ENCODE data around the gene OR11H6.
"Not testable (repeated sequence)": the region's sequence is repeated elsewhere in the genome, so short reads cannot be mapped to it uniquely, and the experiment has no call there.

The OR11H6 gene, protein sequence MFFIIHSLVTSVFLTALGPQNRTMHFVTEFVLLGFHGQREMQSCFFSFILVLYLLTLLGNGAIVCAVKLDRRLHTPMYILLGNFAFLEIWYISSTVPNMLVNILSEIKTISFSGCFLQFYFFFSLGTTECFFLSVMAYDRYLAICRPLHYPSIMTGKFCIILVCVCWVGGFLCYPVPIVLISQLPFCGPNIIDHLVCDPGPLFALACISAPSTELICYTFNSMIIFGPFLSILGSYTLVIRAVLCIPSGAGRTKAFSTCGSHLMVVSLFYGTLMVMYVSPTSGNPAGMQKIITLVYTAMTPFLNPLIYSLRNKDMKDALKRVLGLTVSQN

DNA sequence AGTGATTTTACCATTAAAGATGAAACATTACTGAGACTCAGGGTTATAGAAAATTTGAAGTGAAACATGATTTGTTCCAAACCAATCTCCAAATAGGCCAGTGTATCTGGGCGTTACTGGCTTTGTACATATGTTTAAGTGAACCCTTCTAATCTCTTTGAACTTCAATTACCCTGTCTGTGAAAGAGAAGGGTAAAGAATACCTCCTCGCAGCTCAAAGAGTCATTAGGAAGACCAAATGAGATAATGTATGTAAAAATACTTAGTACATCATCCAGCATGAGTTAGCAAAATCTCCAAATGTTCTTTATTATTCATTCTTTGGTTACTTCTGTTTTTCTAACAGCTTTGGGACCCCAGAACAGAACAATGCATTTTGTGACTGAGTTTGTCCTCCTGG is at the start of gene OR11H6:
OR11H6 (plus strand) TSS at position 301 of the 400 bp plus-strand sequence; CDS start at position 301, 0 bp downstream.
- no peak for ATAC-seq
- H3K4me1 Mint-ChIP-seq: no peaks in the 10 kb centered on the region
- no peaks in the 10 kb centered on the region for H3K9me3 Mint-ChIP-seq
- H3K36me3 Mint-ChIP-seq: no peaks in the 10 kb centered on the region
- no peak within 1 kb of the TSS for H3K27ac Mint-ChIP-seq
- H3K27me3 Mint-ChIP-seq: peaks cover 11% of the 10 kb centered on the region
- H3K4me3 Mint-ChIP-seq: no peak within 1 kb of the TSS

DNA sequence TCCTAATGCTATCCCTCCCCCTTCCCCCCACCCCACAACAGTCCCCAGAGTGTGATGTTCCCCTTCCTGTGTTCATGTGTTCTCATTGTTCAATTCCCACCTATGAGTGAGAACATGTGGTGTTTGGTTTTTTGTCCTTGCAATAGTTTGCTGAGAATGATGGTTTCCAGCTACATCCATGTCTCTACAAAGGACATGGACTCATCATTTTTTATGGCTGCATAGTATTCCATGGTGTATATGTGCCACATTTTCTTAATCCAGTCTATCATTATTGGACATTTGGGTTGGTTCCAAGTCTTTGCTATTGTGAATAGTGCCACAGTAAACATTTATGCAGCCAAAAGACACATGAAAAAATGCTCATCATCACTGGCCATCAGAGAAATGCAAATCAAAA is 49.3 kb upstream of the OR11H6 start:
- not testable (repeated sequence) for H3K4me3 Mint-ChIP-seq, ATAC-seq, H3K27ac Mint-ChIP-seq, H3K27me3 Mint-ChIP-seq, H3K4me1 Mint-ChIP-seq, H3K9me3 Mint-ChIP-seq, H3K36me3 Mint-ChIP-seq

DNA sequence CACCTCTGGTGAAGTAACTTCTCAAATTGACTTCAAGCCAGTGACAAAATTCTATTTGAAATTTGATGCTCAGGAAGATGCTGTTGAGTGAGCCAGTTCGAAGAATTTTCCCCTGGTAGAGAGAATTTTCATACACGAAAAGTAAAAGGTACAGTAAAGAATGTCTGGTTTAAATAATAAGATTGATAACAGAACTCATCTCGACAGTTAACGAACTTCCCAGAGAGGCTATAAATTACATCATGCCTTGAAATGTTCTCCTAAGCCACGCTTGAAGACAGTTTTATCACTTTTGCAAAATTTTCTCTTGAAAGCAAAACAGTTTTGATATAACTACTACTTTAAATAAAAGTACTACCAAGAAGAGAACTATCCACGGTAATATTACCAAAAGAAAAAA is 47.2 kb upstream of the OR11H6 start:
- Mint-ChIP-seq H3K4me1 (peaks cover 6% of the 10 kb centered on the region), H3K36me3 (no peaks in the 10 kb centered on the region), H3K27ac (no peak overlapping the region), H3K4me3 (no peak overlapping the region), H3K9me3 (no peaks in the 10 kb centered on the region), H3K27me3 (no peaks in the 10 kb centered on the region)
- ATAC-seq: no peak

DNA sequence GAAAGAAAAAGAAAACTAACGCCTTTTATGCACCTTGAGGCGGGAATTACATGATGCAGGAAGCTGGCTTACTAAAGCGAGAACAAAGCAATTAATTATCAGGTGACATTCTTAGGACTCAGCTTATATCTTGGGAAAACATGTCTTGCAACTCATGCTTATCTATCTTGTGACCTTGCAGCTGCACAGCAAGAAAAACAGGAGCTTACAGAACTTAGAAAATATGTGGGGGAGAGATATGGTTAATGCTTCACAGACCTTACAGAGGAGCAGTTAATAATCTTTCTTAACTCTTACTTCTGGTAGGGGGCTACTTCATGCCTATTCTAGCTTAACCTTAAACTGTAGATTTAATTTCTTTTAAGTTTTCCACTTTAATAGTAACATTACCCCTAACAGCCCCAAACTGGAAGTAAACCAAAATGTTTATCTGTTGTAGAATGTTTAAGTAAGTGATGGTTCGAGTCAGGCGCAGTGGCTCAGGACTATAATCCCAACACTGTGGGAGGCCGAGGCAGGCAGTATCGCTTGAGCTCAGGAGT is 46.0 kb upstream of the OR11H6 start:
- no peak overlapping the region for H3K27ac Mint-ChIP-seq
- H3K27me3 Mint-ChIP-seq: peaks cover 7% of the 10 kb centered on the region
- ATAC-seq: no peak
- no peaks in the 10 kb centered on the region for H3K9me3 Mint-ChIP-seq
- peaks cover 6% of the 10 kb centered on the region for H3K4me1 Mint-ChIP-seq
- H3K4me3 Mint-ChIP-seq: no peak overlapping the region
- H3K36me3 Mint-ChIP-seq: no peaks in the 10 kb centered on the region

DNA sequence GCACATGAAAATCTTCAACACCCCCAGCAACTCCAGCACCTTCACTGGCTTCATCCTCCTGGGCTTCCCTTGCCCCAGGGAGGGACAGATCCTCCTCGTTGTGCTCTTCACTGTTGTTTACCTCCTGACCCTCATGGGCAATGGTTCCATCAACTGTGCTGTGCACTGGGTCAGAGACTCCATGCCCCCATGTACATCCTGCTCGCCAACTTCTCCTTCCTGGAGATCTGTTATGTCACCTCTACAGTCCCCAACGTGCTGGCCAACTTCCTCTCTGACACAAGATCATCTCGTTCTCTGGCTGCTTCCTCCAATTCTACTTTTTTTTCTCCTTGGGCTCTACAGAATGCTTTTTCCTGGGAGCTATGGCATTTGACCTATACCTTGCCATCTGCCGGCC is 44.3 kb upstream of the OR11H6 start:
- peaks cover 6% of the 10 kb centered on the region for H3K4me1 Mint-ChIP-seq
- no peak overlapping the region for H3K27ac Mint-ChIP-seq
- ATAC-seq: no peak
- H3K27me3 Mint-ChIP-seq: peaks cover 7% of the 10 kb centered on the region
- H3K36me3 Mint-ChIP-seq: no peaks in the 10 kb centered on the region
- no peaks in the 10 kb centered on the region for H3K9me3 Mint-ChIP-seq
- H3K4me3 Mint-ChIP-seq: no peak overlapping the region

DNA sequence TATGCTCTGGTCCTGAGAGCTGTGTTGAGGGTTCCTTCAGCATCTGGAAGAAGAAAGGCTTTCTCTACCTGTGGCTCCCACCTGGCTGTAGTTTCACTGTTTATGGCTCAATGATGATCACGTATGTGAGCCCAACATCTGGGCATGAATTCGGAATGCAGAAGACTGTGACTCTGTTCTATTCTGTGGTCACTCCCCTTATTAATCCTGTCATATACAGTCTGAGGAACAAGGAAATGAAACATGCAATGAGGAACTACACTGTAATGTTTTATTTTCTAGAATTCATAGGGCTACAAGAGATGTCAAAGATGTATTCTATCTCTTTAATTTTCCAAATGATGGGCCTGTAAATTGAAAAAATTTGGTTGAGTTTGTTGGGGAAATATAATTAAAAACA is 43.6 kb upstream of the OR11H6 start:
- Mint-ChIP-seq H3K27ac (no peak overlapping the region), H3K4me1 (peaks cover 6% of the 10 kb centered on the region)

DNA sequence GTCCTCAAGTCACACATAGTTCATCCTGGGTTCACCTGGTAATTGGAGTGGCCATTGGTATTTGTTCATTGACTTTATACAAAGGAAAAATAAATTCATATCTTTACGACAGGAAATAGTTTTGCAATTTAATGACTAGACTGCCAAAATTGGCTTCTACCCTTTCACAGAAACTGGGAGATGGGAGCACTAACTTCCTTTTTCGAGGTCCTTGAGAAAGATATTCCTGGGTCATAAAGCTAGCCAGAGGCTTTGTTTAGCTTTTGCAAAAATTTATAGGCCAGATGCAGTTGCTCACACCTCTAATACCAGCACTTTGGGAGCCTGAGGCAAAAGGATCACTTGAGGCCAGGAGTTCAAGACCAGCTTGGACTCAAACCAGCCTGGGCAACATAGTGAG is 43.0 kb upstream of the OR11H6 start:
- Mint-ChIP-seq H3K27ac (no peak overlapping the region), H3K36me3 (no peaks in the 10 kb centered on the region), H3K9me3 (no peaks in the 10 kb centered on the region), H3K4me1 (peaks cover 6% of the 10 kb centered on the region), H3K4me3 (no peak overlapping the region), H3K27me3 (peaks cover 11% of the 10 kb centered on the region)
- no peak for ATAC-seq

More for the DNA sequence above, 43.6 kb upstream of the OR11H6 start:
- no peak for ATAC-seq
- no peaks in the 10 kb centered on the region for H3K9me3 Mint-ChIP-seq
- no peak overlapping the region for H3K4me3 Mint-ChIP-seq
- H3K36me3 Mint-ChIP-seq: no peaks in the 10 kb centered on the region
- peaks cover 7% of the 10 kb centered on the region for H3K27me3 Mint-ChIP-seq

DNA sequence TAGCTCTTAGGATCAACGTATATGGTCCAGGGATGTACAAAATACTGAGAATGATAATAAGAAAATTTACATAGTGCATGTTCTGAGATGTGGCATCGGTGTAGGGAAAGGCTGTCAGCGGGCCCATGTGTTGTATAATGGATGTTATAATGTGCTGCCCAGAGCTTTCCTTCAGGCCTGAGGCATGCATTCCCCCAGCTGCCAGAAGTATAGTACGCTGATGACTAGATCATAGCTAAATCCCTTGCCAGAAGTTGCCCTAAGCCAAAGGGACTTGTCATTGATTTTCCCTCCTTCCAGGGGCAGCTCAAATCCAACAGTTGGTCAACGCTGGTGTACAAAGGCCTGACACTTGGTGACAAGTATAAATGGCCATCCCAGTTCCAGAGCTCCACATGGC is 39.3 kb upstream of the OR11H6 start:
- H3K27ac Mint-ChIP-seq: no peak overlapping the region
- peaks cover 29% of the 10 kb centered on the region for H3K27me3 Mint-ChIP-seq
- H3K36me3 Mint-ChIP-seq: no peaks in the 10 kb centered on the region
- no peak overlapping the region for H3K4me3 Mint-ChIP-seq
- no peak for ATAC-seq
- H3K4me1 Mint-ChIP-seq: peaks cover 6% of the 10 kb centered on the region
- H3K9me3 Mint-ChIP-seq: no peaks in the 10 kb centered on the region

DNA sequence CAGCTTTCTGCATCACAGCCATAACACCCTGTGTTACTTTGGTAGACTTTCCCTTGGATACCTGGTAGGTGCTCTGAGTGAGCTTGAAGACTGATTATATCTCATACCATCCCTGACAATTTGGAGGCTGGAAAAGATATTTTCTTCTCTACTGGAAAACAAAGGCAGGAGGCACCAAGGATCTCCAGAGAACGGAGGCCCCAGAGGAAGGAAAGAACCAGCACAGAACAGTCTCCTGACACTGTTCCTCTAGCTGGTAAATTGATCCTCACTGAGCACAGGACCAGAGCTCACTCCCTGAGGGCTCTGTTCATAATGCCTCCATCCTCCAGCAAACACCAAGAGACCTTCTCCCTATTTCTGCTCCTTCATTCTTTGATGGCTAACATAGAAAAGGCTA is 32.9 kb upstream of the OR11H6 start, which contains the start of gene OR11G2:
OR11G2 (plus strand) TSS at position 301 of the 400 bp plus-strand sequence. CDS start 6,542 bp downstream, outside the sequence.
- Mint-ChIP-seq H3K9me3 (no peaks in the 10 kb centered on the region), H3K27ac (no peak within 1 kb of the TSS), H3K27me3 (peaks cover 31% of the 10 kb centered on the region), H3K4me1 (no peaks in the 10 kb centered on the region), H3K36me3 (no peaks in the 10 kb centered on the region), H3K4me3 (no peak within 1 kb of the TSS)
- peak; percentile 27 for ATAC-seq

DNA sequence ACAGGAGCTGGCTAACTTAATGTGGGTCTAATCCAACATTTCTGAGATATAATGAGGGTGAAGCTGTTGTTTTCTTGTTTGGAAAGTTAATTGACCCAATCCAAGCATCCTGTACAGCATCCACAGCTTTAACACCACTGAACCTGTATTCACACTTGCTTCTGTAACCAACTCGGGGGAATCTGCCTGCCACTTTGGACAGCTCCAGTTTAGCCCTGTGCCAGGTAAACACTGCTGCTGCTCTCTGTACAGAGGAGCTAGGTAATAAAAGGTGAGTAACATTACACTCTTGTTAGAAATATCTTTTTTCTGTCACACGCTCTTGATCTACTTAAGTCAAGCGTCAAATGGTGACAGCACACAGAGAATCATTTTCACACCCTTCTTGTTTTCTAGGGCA is 32.1 kb upstream of the OR11H6 start:
- Mint-ChIP-seq H3K4me3 (no peak overlapping the region), H3K36me3 (no peaks in the 10 kb centered on the region), H3K4me1 (no peaks in the 10 kb centered on the region), H3K9me3 (no peaks in the 10 kb centered on the region), H3K27ac (no peak overlapping the region), H3K27me3 (peaks cover 29% of the 10 kb centered on the region)
- no peak for ATAC-seq

DNA sequence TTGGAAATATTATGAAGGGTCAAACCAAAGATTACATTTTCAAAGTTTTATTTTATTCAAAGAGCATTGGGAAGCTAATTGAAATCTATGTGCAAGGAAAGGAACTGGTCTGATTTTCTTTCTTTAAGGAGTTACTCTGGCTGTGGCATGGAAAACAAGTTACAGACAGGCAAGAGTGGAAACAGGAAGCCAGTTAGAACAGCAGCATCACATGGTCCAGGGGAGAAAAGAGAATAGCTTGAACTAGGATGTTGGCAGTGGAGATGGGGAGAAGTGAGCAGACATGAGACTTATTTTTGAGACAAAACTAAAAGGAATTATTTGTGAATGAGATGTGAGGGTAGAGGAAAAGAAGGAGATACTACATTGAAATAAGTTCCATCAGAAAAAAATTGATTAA is 29.4 kb upstream of the OR11H6 start:
- Mint-ChIP-seq H3K9me3 (no peaks in the 10 kb centered on the region), H3K36me3 (no peaks in the 10 kb centered on the region), H3K4me3 (no peak overlapping the region)

DNA sequence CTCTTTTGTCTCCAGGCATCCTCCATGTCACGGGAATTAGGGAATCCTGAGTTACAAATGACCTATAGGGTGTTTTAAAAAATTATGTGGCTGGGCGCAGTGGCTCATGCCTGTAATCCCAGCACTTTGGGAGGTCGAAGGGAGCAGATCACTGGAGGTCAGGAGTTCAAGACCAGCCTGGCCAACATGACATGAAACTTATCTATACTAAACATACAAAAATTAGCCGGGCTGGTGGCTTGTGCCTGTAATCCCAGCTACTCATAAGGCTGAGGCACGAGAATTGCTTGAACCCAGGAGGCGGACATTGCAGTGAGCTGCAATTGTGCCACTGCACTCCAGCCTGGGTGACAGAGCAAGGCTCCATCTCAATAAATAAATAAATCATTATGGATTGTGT is 28.3 kb upstream of the OR11H6 start:
- not testable (repeated sequence) for ATAC-seq, H3K4me3 Mint-ChIP-seq, H3K27ac Mint-ChIP-seq, H3K9me3 Mint-ChIP-seq, H3K36me3 Mint-ChIP-seq, H3K4me1 Mint-ChIP-seq
- H3K27me3 Mint-ChIP-seq: peaks cover 30% of the 10 kb centered on the region

More for the DNA sequence above, 29.4 kb upstream of the OR11H6 start:
- H3K27ac Mint-ChIP-seq: no peak overlapping the region
- no peaks in the 10 kb centered on the region for H3K4me1 Mint-ChIP-seq
- H3K27me3 Mint-ChIP-seq: peaks cover 30% of the 10 kb centered on the region
- ATAC-seq: no peak

DNA sequence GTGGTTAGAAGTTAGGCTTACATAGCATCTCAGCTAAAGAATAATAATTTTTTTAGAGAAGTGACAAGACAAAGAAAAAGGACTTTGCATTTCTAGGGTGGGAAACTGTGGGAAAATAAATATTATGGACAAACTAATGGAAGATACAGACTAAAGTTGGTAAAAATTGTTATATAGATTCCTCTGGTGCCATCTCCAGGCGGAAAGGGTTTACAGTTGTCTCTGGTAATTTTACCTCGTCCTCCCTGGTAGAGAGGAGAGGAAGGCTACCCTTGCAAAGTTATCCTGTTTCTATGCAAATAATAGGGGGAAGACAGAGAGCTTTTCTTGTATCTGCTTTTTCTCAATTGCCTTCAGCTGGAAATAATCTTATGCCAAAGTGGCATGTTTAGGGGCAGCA is 27.6 kb upstream of the OR11H6 start:
- H3K36me3 Mint-ChIP-seq: no peaks in the 10 kb centered on the region
- H3K27me3 Mint-ChIP-seq: peaks cover 30% of the 10 kb centered on the region
- no peaks in the 10 kb centered on the region for H3K4me1 Mint-ChIP-seq
- ATAC-seq: no peak
- H3K9me3 Mint-ChIP-seq: no peaks in the 10 kb centered on the region
- no peak overlapping the region for H3K27ac Mint-ChIP-seq
- no peak overlapping the region for H3K4me3 Mint-ChIP-seq

DNA sequence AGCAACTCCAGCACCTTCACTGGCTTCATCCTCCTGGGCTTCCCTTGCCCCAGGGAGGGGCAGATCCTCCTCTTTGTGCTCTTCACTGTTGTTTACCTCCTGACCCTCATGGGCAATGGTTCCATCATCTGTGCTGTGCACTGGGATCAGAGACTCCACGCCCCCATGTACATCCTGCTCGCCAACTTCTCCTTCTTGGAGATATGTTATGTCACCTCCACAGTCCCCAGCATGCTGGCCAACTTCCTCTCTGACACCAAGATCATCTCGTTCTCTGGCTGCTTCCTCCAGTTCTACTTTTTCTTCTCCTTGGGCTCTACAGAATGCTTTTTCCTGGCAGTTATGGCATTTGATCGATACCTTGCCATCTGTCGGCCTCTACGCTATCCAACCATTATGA is 26.1 kb upstream of the OR11H6 start:
- peaks cover 30% of the 10 kb centered on the region for H3K27me3 Mint-ChIP-seq
- no peaks in the 10 kb centered on the region for H3K9me3 Mint-ChIP-seq
- no peak overlapping the region for H3K27ac Mint-ChIP-seq
- no peak for ATAC-seq
- H3K4me1 Mint-ChIP-seq: no peaks in the 10 kb centered on the region
- no peaks in the 10 kb centered on the region for H3K36me3 Mint-ChIP-seq
- no peak overlapping the region for H3K4me3 Mint-ChIP-seq

DNA sequence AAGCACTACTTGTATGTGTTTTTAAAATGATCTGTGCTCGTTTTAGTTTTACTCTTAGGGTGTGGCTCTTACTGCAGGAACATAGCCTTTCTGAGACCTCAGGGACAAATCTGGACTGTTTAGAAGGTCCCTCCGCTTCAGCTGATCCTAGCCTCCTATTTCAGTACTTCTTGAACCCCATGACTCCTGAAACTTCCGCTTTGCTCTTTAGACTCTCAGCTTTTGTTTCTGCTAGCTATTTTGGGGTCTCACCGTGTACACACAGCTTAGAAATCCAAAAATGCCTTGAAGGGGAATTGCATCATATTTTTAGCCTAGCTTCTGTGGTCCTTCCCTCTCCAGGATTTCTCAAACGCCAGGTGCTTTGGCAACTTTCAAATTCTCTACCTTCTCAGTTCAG is 24.5 kb upstream of the OR11H6 start:
- Mint-ChIP-seq H3K27me3 (peaks cover 35% of the 10 kb centered on the region), H3K4me1 (no peaks in the 10 kb centered on the region), H3K9me3 (no peaks in the 10 kb centered on the region), H3K36me3 (no peaks in the 10 kb centered on the region), H3K4me3 (no peak overlapping the region), H3K27ac (no peak overlapping the region)
- ATAC-seq: no peak

DNA sequence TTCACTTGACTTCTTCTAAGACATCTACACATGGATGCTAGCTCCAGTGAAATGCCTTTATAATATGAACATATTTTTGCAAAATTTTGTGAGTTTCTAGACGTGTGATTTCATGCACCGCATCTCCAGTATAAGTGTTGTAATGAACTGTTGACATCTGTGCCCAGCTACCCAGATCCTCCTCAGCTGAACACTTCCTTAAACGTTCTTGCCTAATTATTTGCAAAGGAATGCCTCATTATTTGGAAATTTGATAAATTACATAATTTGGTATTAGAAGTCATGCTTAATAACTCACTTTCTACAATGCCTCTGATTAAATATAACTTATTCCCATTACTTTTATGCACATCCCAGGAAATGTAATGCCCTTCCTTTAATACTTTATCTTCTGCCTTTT is 18.8 kb upstream of the OR11H6 start:
- H3K4me3 Mint-ChIP-seq: no peak overlapping the region
- peaks cover 19% of the 10 kb centered on the region for H3K27me3 Mint-ChIP-seq
- no peak for ATAC-seq
- H3K4me1 Mint-ChIP-seq: no peaks in the 10 kb centered on the region
- H3K9me3 Mint-ChIP-seq: peaks cover 4% of the 10 kb centered on the region
- H3K36me3 Mint-ChIP-seq: no peaks in the 10 kb centered on the region
- no peak overlapping the region for H3K27ac Mint-ChIP-seq
